Stimulated activated naive CD8-positive, alpha-beta T cell treated with anti-CD3 and anti-CD28 coated beads, Interleukin-15, Interleukin-2, amounts not matched to agents 100 ng/mL and 50 ng/mL, for 24 hours (primary cell): ENCODE results near the gene CTNNA1.
A peak's percentile ranks its signal among the peaks of the same experiment; 100 is the strongest.

Source experiments
- H3K27ac Mint-ChIP-seq: one replicate; pipeline ENCODE4 v1.8.0; 2021; ENCODE audit warnings: mild to moderate bottlenecking, mixed read lengths
- H3K27me3 Mint-ChIP-seq: one replicate; pipeline ENCODE4 v1.8.0; 2021; ENCODE audit warnings: mixed read lengths
- H3K36me3 Mint-ChIP-seq: one replicate; pipeline ENCODE4 v1.8.0; 2021; ENCODE audit warnings: low read depth, mixed read lengths
- H3K4me1 Mint-ChIP-seq: one replicate; pipeline ENCODE4 v1.8.0; 2021; ENCODE audit warnings: low read depth, mixed read lengths
- H3K4me3 Mint-ChIP-seq: one replicate; pipeline ENCODE4 v1.8.0; 2021; ENCODE audit warnings: mild to moderate bottlenecking, mixed read lengths
- H3K9me3 Mint-ChIP-seq: one replicate; pipeline ENCODE4 v1.8.0; 2021; ENCODE audit warnings: mixed read lengths

The CTNNA1 gene

GRCh38 chr5:138949223-138949574, 196.0 kb downstream of the CTNNA1 start:
- H3K36me3 Mint-ChIP-seq: peaks cover 15% of the 10 kb centered on the region
- no peak overlapping the region for H3K27ac Mint-ChIP-seq
- H3K27me3 Mint-ChIP-seq: no peaks in the 10 kb centered on the region
- no peak overlapping the region for H3K4me3 Mint-ChIP-seq
- H3K9me3 Mint-ChIP-seq: no peaks in the 10 kb centered on the region
- H3K4me1 Mint-ChIP-seq: peaks cover 19% of the 10 kb centered on the region

GRCh38 chr5:138949988-138950387, 196.8 kb downstream of the CTNNA1 start:
- H3K27me3 Mint-ChIP-seq: no peaks in the 10 kb centered on the region
- no peak overlapping the region for H3K4me3 Mint-ChIP-seq
- peaks cover 19% of the 10 kb centered on the region for H3K4me1 Mint-ChIP-seq
- H3K36me3 Mint-ChIP-seq: peaks cover 15% of the 10 kb centered on the region
- H3K9me3 Mint-ChIP-seq: no peaks in the 10 kb centered on the region
- H3K27ac Mint-ChIP-seq: no peak overlapping the region

- peaks cover 12% of the 10 kb centered on the region for H3K36me3 Mint-ChIP-seq
- no peak overlapping the region for H3K4me3 Mint-ChIP-seq
- no peaks in the 10 kb centered on the region for H3K27me3 Mint-ChIP-seq
- H3K9me3 Mint-ChIP-seq: no peaks in the 10 kb centered on the region
- H3K4me1 Mint-ChIP-seq: peaks cover 19% of the 10 kb centered on the region
- no peak overlapping the region for H3K27ac Mint-ChIP-seq
Observed at GRCh38 chr5:138950421-138951031, 197.3 kb downstream of the CTNNA1 start.

- no peaks in the 10 kb centered on the region for H3K9me3 Mint-ChIP-seq
- no peak overlapping the region for H3K27ac Mint-ChIP-seq
- no peaks in the 10 kb centered on the region for H3K27me3 Mint-ChIP-seq
- H3K36me3 Mint-ChIP-seq: peaks cover 11% of the 10 kb centered on the region
- no peak overlapping the region for H3K4me3 Mint-ChIP-seq
- peaks cover 19% of the 10 kb centered on the region for H3K4me1 Mint-ChIP-seq
Observed at GRCh38 chr5:138951091-138951985, 198.1 kb downstream of the CTNNA1 start.

GRCh38 chr5:138951986-138952735, 198.9 kb downstream of the CTNNA1 start:
- Mint-ChIP-seq H3K4me1 (peaks cover 19% of the 10 kb centered on the region), H3K4me3 (no peak overlapping the region), H3K9me3 (no peaks in the 10 kb centered on the region), H3K27me3 (no peaks in the 10 kb centered on the region), H3K36me3 (peaks cover 11% of the 10 kb centered on the region), H3K27ac (no peak overlapping the region)

- H3K4me3 Mint-ChIP-seq: no peak overlapping the region
- no peaks in the 10 kb centered on the region for H3K27me3 Mint-ChIP-seq
- H3K4me1 Mint-ChIP-seq: peaks cover 19% of the 10 kb centered on the region
- no peaks in the 10 kb centered on the region for H3K9me3 Mint-ChIP-seq
- H3K27ac Mint-ChIP-seq: no peak overlapping the region
- peaks cover 4% of the 10 kb centered on the region for H3K36me3 Mint-ChIP-seq
Observed at GRCh38 chr5:138952962-138953361, 199.7 kb downstream of the CTNNA1 start.

- Mint-ChIP-seq H3K27ac (no peak overlapping the region), H3K27me3 (no peaks in the 10 kb centered on the region), H3K4me1 (peaks cover 19% of the 10 kb centered on the region), H3K9me3 (no peaks in the 10 kb centered on the region), H3K4me3 (no peak overlapping the region), H3K36me3 (peaks cover 4% of the 10 kb centered on the region)
Observed at GRCh38 chr5:138953387-138954256, 200.4 kb downstream of the CTNNA1 start.

- Mint-ChIP-seq H3K9me3 (no peaks in the 10 kb centered on the region), H3K4me3 (no peak overlapping the region)
Observed at GRCh38 chr5:138954257-138955012, 201.2 kb downstream of the CTNNA1 start.

GRCh38 chr5:138955013-138955660, 201.9 kb downstream of the CTNNA1 start:
- H3K9me3 Mint-ChIP-seq: no peaks in the 10 kb centered on the region
- H3K36me3 Mint-ChIP-seq: peaks cover 4% of the 10 kb centered on the region
- H3K27ac Mint-ChIP-seq: no peak overlapping the region
- H3K4me3 Mint-ChIP-seq: no peak overlapping the region
- peaks cover 19% of the 10 kb centered on the region for H3K4me1 Mint-ChIP-seq
- no peaks in the 10 kb centered on the region for H3K27me3 Mint-ChIP-seq

More at GRCh38 chr5:138954257-138955012, 201.2 kb downstream of the CTNNA1 start:
- Mint-ChIP-seq H3K27me3 (no peaks in the 10 kb centered on the region), H3K4me1 (peaks cover 19% of the 10 kb centered on the region), H3K36me3 (peaks cover 4% of the 10 kb centered on the region), H3K27ac (no peak overlapping the region)

GRCh38 chr5:138955671-138956295, 202.6 kb downstream of the CTNNA1 start:
- H3K9me3 Mint-ChIP-seq: no peaks in the 10 kb centered on the region
- H3K27me3 Mint-ChIP-seq: no peaks in the 10 kb centered on the region
- peaks cover 19% of the 10 kb centered on the region for H3K4me1 Mint-ChIP-seq
- H3K36me3 Mint-ChIP-seq: peaks cover 3% of the 10 kb centered on the region
- H3K27ac Mint-ChIP-seq: no peak overlapping the region
- H3K4me3 Mint-ChIP-seq: no peak overlapping the region

- peaks cover 19% of the 10 kb centered on the region for H3K4me1 Mint-ChIP-seq
- H3K27ac Mint-ChIP-seq: peak overlapping the region; percentile 59
- no peak overlapping the region for H3K4me3 Mint-ChIP-seq
- H3K9me3 Mint-ChIP-seq: no peaks in the 10 kb centered on the region
- H3K36me3 Mint-ChIP-seq: no peaks in the 10 kb centered on the region
- H3K27me3 Mint-ChIP-seq: no peaks in the 10 kb centered on the region
Observed at GRCh38 chr5:138956801-138957200, 203.6 kb downstream of the CTNNA1 start.

- H3K4me3 Mint-ChIP-seq: no peak overlapping the region
Observed at GRCh38 chr5:138960145-138960692, 207.0 kb downstream of the CTNNA1 start.

GRCh38 chr5:138961221-138961620, 208.0 kb downstream of the CTNNA1 start:
- H3K27me3 Mint-ChIP-seq: no peaks in the 10 kb centered on the region
- no peaks in the 10 kb centered on the region for H3K9me3 Mint-ChIP-seq
- H3K27ac Mint-ChIP-seq: no peak overlapping the region
- H3K4me3 Mint-ChIP-seq: no peak overlapping the region
- H3K4me1 Mint-ChIP-seq: no peaks in the 10 kb centered on the region
- no peaks in the 10 kb centered on the region for H3K36me3 Mint-ChIP-seq

More at GRCh38 chr5:138960145-138960692, 207.0 kb downstream of the CTNNA1 start:
- H3K9me3 Mint-ChIP-seq: no peaks in the 10 kb centered on the region
- H3K27me3 Mint-ChIP-seq: no peaks in the 10 kb centered on the region
- H3K36me3 Mint-ChIP-seq: no peaks in the 10 kb centered on the region
- H3K4me1 Mint-ChIP-seq: no peaks in the 10 kb centered on the region
- H3K27ac Mint-ChIP-seq: no peak overlapping the region
